Small intestine (tissue), 7 donors: Measurements from ENCODE around the gene YRDC. TPM values are rescaled to one million over a fixed set of nuclear protein-coding genes. Genes with fewer than 3 reads are reported as not detected.
"Not testable (repeated sequence)": the region's sequence is repeated elsewhere in the genome, so short reads cannot be mapped to it uniquely, and the experiment has no call there.

Experiments used
- DNase-seq, 2 donors: peaks; one replicate each; pipeline versions ENCODE4 v3.0.0 to v3.0.0-alpha.2; 2013
- FAIRE-seq: peaks from 2 replicates; lab custom pipeline; 2012; peaks lifted over from hg19 to GRCh38; lab: Jason Lieb, UNC
- H3K27ac ChIP-seq, 3 donors: one replicate each; pipeline ENCODE4 v1.5.1; 2013; ENCODE audit warnings: low read length in 2 of 3, mild to moderate bottlenecking in 2 of 3, control low read depth in 1 of 3, inconsistent platforms in 1 of 3, low read depth in 1 of 3, moderate library complexity in 1 of 3
- H3K27me3 ChIP-seq, 3 donors: one replicate each; pipeline ENCODE4 v1.6.1; 2013; ENCODE audit warnings: low read length in 3 of 3, inconsistent platforms in 1 of 3; ENCODE audit not compliant: control insufficient read depth in 3 of 3, insufficient read depth in 3 of 3
- H3K36me3 ChIP-seq, 3 donors: one replicate each; pipeline ENCODE4 v1.6.1; 2013; ENCODE audit warnings: low read length in 3 of 3, inconsistent platforms in 1 of 3, low read depth in 1 of 3, mild to moderate bottlenecking in 1 of 3, moderate library complexity in 1 of 3; ENCODE audit not compliant: control insufficient read depth in 3 of 3, insufficient read depth in 2 of 3
- H3K4me1 ChIP-seq, 3 donors: one replicate each; pipeline ENCODE4 v1.6.1; 2013; ENCODE audit warnings: low read length in 2 of 3, inconsistent platforms in 1 of 3, low read depth in 1 of 3, mild to moderate bottlenecking in 1 of 3, moderate library complexity in 1 of 3; ENCODE audit not compliant: control insufficient read depth in 3 of 3, insufficient read depth in 2 of 3
- H3K4me3 ChIP-seq, 3 donors: one replicate each; pipeline ENCODE4 v1.5.1; 2013; ENCODE audit warnings: low read length in 3 of 3, control low read depth in 1 of 3, inconsistent platforms in 1 of 3, low read depth in 1 of 3, mild to moderate bottlenecking in 1 of 3, moderate library complexity in 1 of 3
- H3K9me3 ChIP-seq, 2 donors: one replicate each; pipeline ENCODE4 v1.6.1; 2013; ENCODE audit warnings: low read depth in 1 of 2, low read length in 1 of 2; ENCODE audit not compliant: control insufficient read depth in 2 of 2, insufficient read depth in 1 of 2
- WGBS, 3 donors: extraction: QIAGEN DNeasy Blood & Tissue Kit; methylation state at CpG; one replicate each; pipeline ENCODE4 v1.1.7; 2013; 5-methylcytosine and 5-hydroxymethylcytosine counted together
- polyA plus RNA-seq, 4 donors: library from polyadenylated mRNA; stranded (reverse) in 3 of 4; unstranded in 1 of 4; fragments of 200-250 nt in 3 of 4; fragments of 120-200 nt in 1 of 4; gene quantifications; one replicate each; pipeline versions ENCODE4 v1.2.1 to v1.2.3, GENCODE V29; 2013
- donor health status: healthy with polysubstance abuse.
- donor health status: control.
- donor health status: control.
- donor health status: Bipolar disorder and iron deficiency.
- donor health status: healthy.

Gene YRDC
- polyA plus RNA-seq, 4 donors: 14.0 to 15.7 (median 14.4) TPM

DNA sequence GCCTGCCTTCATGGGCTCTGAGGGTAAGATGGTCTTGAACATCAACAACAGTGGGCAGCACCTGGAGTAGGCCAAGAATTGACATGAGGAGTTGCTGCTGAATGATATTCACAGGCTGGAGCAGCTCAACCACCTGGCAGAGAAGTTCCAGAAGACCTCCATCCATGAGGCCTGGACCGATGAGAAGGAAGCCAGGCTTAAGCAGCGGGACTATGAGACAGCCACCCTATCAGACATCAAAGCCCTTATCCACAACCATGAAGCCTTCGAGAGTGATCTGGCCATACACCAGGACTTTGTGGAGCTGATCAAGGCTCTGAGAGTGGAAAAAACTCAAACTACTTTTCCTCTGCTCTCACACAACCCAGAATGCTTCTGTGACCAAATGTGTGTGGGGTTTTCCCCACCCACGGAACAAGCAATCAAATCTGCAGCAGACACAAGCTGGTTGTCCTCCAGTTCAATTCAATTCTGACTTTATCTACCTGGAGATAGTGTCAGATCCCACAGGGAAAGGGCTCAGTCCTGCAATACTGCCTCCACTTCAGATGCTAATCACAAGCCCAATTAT is 31.0 kb downstream of the YRDC start:
- H3K9me3 ChIP-seq: no peaks in the 10 kb centered on the region
- no peak overlapping the region for H3K27ac ChIP-seq
- peaks cover 0 to 2% (median 0%) of the 10 kb centered on the region in 3 donors for H3K27me3 ChIP-seq
- WGBS, 3 donors: 50 to 67% (median 59%) methylated on average over 4 of the region's 4 CpGs
- DNase-seq (no peak), FAIRE-seq (no peak)
- H3K4me1 ChIP-seq: no peaks in the 10 kb centered on the region
- no peaks in the 10 kb centered on the region for H3K36me3 ChIP-seq
- no peak overlapping the region for H3K4me3 ChIP-seq

- H3K27ac ChIP-seq, H3K4me1 ChIP-seq, FAIRE-seq, H3K9me3 ChIP-seq, DNase-seq, H3K4me3 ChIP-seq, H3K36me3 ChIP-seq: not testable (repeated sequence)
- peaks cover 3 to 13% (median 6%) of the 10 kb centered on the region in 3 donors for H3K27me3 ChIP-seq
Observed at GRCh38 chr1:37771440-37771839, 36.6 kb downstream of the YRDC start.

DNA sequence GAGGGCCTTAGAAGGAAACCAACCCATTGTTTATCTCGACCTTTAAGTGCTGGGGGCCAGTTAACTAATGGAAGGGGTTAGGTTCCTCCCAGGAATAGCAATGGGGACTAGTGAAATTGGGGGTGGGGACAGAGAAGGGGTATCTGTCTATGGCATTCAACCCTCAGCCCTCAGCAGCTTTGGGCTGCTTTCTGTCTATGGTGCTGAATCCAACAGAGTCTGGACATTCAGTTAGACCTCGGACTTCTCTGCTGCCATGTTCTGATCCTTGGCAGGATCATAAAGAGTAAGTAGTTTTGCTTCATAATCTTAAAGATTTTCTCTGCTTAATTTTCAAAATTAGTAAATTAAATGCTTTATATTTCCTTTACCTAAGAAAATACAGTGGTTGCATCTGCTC is 40.5 kb downstream of the YRDC start:
- FAIRE-seq (no peak), DNase-seq (no peak)
- Histone ChIP-seq H3K27me3 (peaks cover 7 to 42% (median 39%) of the 10 kb centered on the region in 3 donors), H3K9me3 (peaks cover 0 to 2% of the 10 kb centered on the region in 2 donors), H3K27ac (no peak overlapping the region), H3K4me3 (no peak overlapping the region), H3K4me1 (peaks cover 0 to 2% (median 0%) of the 10 kb centered on the region in 3 donors), H3K36me3 (no peaks in the 10 kb centered on the region)
- 7 to 31% (median 12%) methylated on average over 2 of the region's 2 CpGs for WGBS, 3 donors

DNA sequence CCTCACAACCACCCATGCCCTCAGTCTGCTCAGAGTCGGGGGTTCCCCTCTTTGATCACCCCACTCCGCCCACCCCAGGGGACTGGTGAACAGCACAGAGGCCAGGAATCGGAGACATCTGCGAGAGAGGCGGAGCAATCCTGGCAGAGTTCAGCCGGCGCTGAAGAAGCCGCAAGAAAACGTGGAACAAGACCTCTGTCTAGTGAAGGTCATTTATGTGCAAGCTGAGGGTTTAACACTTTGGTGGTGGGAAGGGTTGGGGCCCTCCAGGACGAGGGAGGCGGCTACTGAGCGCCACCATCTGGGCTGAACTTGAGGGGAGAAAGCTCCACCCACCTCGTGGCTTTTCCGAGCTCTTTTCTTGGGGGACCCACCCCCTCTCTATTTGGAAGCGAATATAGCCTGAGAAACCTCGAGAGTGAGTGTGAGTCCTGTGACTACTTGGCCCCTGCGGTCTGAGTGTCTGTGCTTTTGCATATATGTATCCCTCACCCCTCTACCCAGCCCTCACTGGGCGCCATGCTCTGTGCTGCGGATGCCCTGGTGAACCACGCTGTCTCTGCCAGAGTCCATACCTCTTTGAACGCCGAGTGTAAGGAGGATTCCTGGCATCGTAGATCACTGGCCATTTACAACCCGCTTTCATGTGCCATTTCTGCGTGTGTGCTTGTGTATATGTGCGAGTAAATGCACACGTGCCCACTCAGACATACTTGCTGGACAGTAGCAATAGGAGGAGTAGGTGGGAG is 41.9 kb downstream of the YRDC start:
- H3K27me3 ChIP-seq: peaks cover 7 to 50% (median 44%) of the 10 kb centered on the region in 3 donors
- H3K27ac ChIP-seq: no peak overlapping the region
- FAIRE-seq (no peak), DNase-seq (no peak)
- H3K4me3 ChIP-seq: no peak overlapping the region
- H3K4me1 ChIP-seq: peaks cover 0 to 2% (median 0%) of the 10 kb centered on the region in 3 donors
- H3K9me3 ChIP-seq: peaks cover 0 to 2% of the 10 kb centered on the region in 2 donors
- H3K36me3 ChIP-seq: no peaks in the 10 kb centered on the region
- WGBS, 3 donors: 7 to 8% (median 8%) methylated on average over 26 to 27 of the region's 27 CpGs

GRCh38 chr1:37764888-37765441 is 43.0 kb downstream of the YRDC start, which contains the start of gene EPHA10:
Gene EPHA10 (minus strand): TSS chr1:37765120. CDS start chr1:37765066, 54 bp downstream.
- 6 to 20% (median 16%) methylated on average over 33 of the region's 33 CpGs for WGBS, 3 donors
- H3K4me3 ChIP-seq: no peak within 1 kb of the TSS
- FAIRE-seq (no peak), DNase-seq (no peak)
- no peak within 1 kb of the TSS for H3K27ac ChIP-seq
- peaks cover 0 to 2% (median 0%) of the 10 kb centered on the region in 3 donors for H3K4me1 ChIP-seq
- no peaks in the 10 kb centered on the region for H3K36me3 ChIP-seq
- peaks cover 7 to 54% (median 42%) of the 10 kb centered on the region in 3 donors for H3K27me3 ChIP-seq
- peaks cover 0 to 2% of the 10 kb centered on the region in 2 donors for H3K9me3 ChIP-seq

- DNase-seq (peak in 1 of 2 donors; percentile 72), FAIRE-seq (no peak)
- Histone ChIP-seq H3K4me3 (no peak overlapping the region), H3K9me3 (peaks cover 0 to 2% of the 10 kb centered on the region in 2 donors), H3K27ac (no peak overlapping the region), H3K27me3 (peaks cover 7 to 54% (median 43%) of the 10 kb centered on the region in 3 donors), H3K4me1 (peaks cover 0 to 2% (median 0%) of the 10 kb centered on the region in 3 donors), H3K36me3 (no peaks in the 10 kb centered on the region)
- 6 to 20% (median 10%) methylated on average over 24 to 29 of the region's 29 CpGs for WGBS, 3 donors
Observed at GRCh38 chr1:37764414-37764825, 43.6 kb downstream of the YRDC start.

DNA sequence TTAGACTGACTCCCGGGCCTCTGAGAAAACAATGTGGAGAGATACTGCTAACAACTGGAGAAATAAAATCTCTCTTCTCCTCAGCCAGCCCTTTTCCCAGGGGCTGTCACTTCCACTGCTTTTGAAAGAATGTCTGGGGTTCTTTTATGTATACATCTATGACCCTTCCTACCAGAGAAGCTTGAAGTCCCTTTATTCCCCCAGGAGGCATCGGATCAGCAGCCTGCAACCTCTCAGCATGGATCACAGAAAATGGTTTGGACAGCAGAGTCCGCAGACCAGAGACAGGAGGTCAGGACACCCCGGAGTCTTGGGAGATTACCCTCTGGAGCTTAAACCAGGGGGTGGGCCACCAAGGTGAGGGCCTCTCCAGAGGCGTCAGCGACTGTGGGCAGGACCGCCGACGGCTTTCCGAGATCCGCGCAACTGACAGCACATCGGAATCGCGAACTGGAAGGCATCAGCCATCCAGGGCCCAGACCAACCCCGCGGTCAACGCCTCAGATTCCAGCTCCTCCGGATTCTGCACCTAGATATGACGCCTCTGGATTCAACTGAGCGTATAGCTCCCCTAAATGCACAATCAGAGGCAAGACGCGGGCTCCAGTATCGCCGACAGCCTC is 44.1 kb downstream of the YRDC start:
- no peaks in the 10 kb centered on the region for H3K36me3 ChIP-seq
- peaks cover 0 to 2% (median 0%) of the 10 kb centered on the region in 3 donors for H3K4me1 ChIP-seq
- no peak overlapping the region for H3K27ac ChIP-seq
- H3K4me3 ChIP-seq: no peak overlapping the region
- WGBS, 3 donors: 27 to 43% (median 36%) methylated on average over 22 to 25 of the region's 25 CpGs
- no peak for DNase-seq
- peaks cover 0 to 2% of the 10 kb centered on the region in 2 donors for H3K9me3 ChIP-seq
- peaks cover 7 to 54% (median 45%) of the 10 kb centered on the region in 3 donors for H3K27me3 ChIP-seq
- FAIRE-seq: no peak

- WGBS, 3 donors: 48 to 63% (median 62%) methylated on average over 2 of the region's 2 CpGs
- Histone ChIP-seq H3K36me3 (no peaks in the 10 kb centered on the region), H3K9me3 (peaks cover 0 to 2% of the 10 kb centered on the region in 2 donors), H3K27ac (no peak overlapping the region), H3K27me3 (peaks cover 7 to 59% (median 43%) of the 10 kb centered on the region in 3 donors), H3K4me1 (peaks cover 0 to 2% (median 0%) of the 10 kb centered on the region in 3 donors), H3K4me3 (no peak overlapping the region)
- no peak for FAIRE-seq
- no peak for DNase-seq
Observed at GRCh38 chr1:37762516-37762915, 45.5 kb downstream of the YRDC start.
